ENCODE measurements around the gene TFPT. TPM values are rescaled to one million over a fixed set of nuclear protein-coding genes. Genes with fewer than 3 reads are reported as not detected.

Gene TFPT
- total RNA-seq, 4 donors from 2014 or later: 7.5 to 18.1 (median 17.5) TPM

DNA sequence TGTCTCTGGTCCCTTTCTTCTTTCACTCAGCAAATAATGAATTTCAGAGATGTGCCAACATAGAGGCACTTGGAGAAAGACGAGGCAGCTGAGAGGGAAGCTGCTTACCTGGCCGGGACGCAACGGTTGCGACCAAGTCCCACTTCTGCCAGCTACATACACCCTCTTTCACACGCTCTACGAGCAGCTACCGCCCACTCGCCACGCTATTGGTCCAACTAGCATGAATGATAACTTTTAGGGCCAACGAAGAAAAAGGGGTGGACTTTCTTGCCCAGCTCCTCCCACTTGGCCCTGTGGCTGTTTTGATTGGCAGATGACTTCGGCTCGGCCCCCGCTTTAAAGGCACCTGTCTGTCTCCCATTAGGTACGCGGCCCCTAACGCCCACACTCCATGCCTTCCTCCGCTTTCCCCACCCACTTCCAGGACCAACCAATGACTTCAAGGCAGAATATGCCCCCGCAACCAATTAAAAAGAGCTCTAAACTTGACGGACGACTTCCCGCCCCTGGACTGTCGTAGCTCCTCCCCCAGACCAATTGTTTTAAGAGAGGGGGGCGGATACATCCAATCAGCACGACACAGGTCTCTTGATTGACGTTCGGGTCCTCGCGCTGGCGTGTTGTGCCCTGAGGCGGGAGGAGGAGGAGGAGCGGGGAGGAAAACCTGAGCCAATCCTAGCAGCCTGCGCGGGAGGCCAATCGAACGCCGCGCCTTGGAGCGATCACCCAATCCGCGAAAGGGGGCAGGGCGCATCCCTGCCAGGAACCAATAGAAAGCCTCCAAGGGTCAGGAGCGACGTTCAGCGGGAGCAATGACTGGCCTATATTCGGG, 21.6 kb upstream of the TFPT start:
- TF ChIP-seq, protein P1, sequence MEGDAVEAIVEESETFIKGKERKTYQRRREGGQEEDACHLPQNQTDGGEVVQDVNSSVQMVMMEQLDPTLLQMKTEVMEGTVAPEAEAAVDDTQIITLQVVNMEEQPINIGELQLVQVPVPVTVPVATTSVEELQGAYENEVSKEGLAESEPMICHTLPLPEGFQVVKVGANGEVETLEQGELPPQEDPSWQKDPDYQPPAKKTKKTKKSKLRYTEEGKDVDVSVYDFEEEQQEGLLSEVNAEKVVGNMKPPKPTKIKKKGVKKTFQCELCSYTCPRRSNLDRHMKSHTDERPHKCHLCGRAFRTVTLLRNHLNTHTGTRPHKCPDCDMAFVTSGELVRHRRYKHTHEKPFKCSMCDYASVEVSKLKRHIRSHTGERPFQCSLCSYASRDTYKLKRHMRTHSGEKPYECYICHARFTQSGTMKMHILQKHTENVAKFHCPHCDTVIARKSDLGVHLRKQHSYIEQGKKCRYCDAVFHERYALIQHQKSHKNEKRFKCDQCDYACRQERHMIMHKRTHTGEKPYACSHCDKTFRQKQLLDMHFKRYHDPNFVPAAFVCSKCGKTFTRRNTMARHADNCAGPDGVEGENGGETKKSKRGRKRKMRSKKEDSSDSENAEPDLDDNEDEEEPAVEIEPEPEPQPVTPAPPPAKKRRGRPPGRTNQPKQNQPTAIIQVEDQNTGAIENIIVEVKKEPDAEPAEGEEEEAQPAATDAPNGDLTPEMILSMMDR (IDR thresholded peaks at IDR 0.05 in 4 of 5, conservative IDR thresholded peaks at IDR 0.05 in 1 of 5): no peak
- TF ChIP-seq POLR2A (IDR thresholded peaks at IDR 0.05): peak in 1 of 2 donors; percentile 41
- Histone ChIP-seq H3K9me3 (no peaks in the 10 kb centered on the region), H3K27ac (peak overlapping the region; percentile 97 to 100 (median 98)), H3K4me1 (peaks cover 29 to 44% of the 10 kb centered on the region in 2 donors), H3K4me3 (peak overlapping the region; percentile 86 to 99 (median 92)), H3K36me3 (peaks cover 0 to 4% of the 10 kb centered on the region in 2 donors), H3K27me3 (no peaks in the 10 kb centered on the region)
- in situ Hi-C loops (cut with MboI; ENCODE audit: low sequenced_read_pairs in 4 of 4): no loop called here
- ATAC-seq (peak; percentile 90 to 94), DNase-seq (peak; percentile 100)
- intact Hi-C loops (cut with DNase I; ENCODE audit: low total_unique reads): loop anchor here (1.0 kb wide), 3 partner anchors 22 to 63 kb away; partner anchors contain the start of genes LENG1, MBOAT7 and RPS9

DNA sequence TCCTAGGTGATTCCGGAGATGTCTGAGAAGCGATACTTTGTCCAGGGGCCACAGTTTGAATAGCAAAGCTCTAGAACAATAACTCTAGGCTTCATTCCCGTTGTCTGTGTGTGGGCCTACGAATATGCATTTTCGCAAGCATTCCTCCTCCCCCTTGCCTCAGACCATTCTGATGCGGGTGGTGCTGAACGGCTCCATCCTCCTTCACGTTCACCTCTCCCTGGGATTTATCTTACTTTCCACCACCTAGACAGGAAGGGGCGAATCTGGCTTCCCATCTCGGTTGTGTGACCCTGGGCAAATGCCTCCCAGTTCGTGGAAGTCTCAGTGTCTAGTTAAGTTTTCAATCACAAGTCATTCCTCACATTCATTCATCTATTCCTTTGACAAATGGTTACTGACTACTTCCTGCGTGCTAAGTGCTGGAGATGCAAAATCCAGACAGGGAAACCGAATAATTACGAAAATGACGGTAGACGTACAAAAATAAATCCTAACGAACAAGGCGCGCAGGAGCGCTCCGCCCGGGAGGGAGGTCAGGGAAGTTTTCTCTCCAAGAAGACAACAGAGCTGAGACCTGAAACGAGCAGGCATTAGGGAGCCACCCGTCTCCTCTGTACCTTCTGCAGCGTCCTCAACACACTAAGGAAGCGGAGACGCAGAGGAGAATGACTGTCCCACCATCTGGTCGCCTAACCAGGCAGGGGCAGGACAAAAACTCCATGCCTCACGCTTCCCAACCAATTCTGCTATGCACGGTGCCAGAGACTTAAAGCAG, 20.8 kb upstream of the TFPT start:
- Histone ChIP-seq H3K4me1 (peaks cover 29 to 44% of the 10 kb centered on the region in 2 donors), H3K27ac (peak overlapping the region; percentile 70 to 82 (median 72)), H3K36me3 (peaks cover 0 to 9% of the 10 kb centered on the region in 2 donors), H3K4me3 (peak overlapping the region; percentile 46 to 58 (median 54)), H3K27me3 (no peaks in the 10 kb centered on the region), H3K9me3 (no peaks in the 10 kb centered on the region)
- peak; percentile 1 to 3 for ATAC-seq
- TF ChIP-seq, protein P1 (IDR thresholded peaks at IDR 0.05 in 4 of 5, conservative IDR thresholded peaks at IDR 0.05 in 1 of 5): no peak
- TF ChIP-seq POLR2A (IDR thresholded peaks at IDR 0.05): no peak
- DNase-seq: no peak
- intact Hi-C loops (cut with DNase I; ENCODE audit: low total_unique reads): no loop called here
- in situ Hi-C loops (cut with MboI; ENCODE audit: low sequenced_read_pairs in 4 of 4): no loop called here

- no peak overlapping the region for H3K4me3 ChIP-seq
- H3K4me1 ChIP-seq: peaks cover 16 to 22% of the 10 kb centered on the region in 2 donors
- no peaks in the 10 kb centered on the region for H3K9me3 ChIP-seq
- peaks cover 0 to 23% of the 10 kb centered on the region in 2 donors for H3K36me3 ChIP-seq
- no peaks in the 10 kb centered on the region for H3K27me3 ChIP-seq
- in situ Hi-C loops (cut with MboI; ENCODE audit: low sequenced_read_pairs in 4 of 4) (no loop called here), intact Hi-C loops (cut with DNase I; ENCODE audit: low total_unique reads) (no loop called here)
- TF ChIP-seq, protein P1 (IDR thresholded peaks at IDR 0.05 in 4 of 5, conservative IDR thresholded peaks at IDR 0.05 in 1 of 5): no peak
- TF ChIP-seq POLR2A (IDR thresholded peaks at IDR 0.05): no peak
- H3K27ac ChIP-seq: no peak overlapping the region
- ATAC-seq (no peak), DNase-seq (no peak)
These were observed 18.6 kb upstream of the TFPT start for GRCh38 chr19:54133957-54134590.

GRCh38 chr19:54133312-54133956, 18.0 kb upstream of the TFPT start:
- no peak for ATAC-seq
- in situ Hi-C loops (cut with MboI; ENCODE audit: low sequenced_read_pairs in 4 of 4): no loop called here
- H3K36me3 ChIP-seq: peaks cover 0 to 30% of the 10 kb centered on the region in 2 donors
- no peaks in the 10 kb centered on the region for H3K9me3 ChIP-seq
- TF ChIP-seq POLR2A (IDR thresholded peaks at IDR 0.05): no peak
- H3K4me1 ChIP-seq: peaks cover 10 to 16% of the 10 kb centered on the region in 2 donors
- H3K27me3 ChIP-seq: no peaks in the 10 kb centered on the region
- DNase-seq: no peak
- H3K4me3 ChIP-seq: no peak overlapping the region
- H3K27ac ChIP-seq: no peak overlapping the region
- intact Hi-C loops (cut with DNase I; ENCODE audit: low total_unique reads): no loop called here

Measured in gastrocnemius medialis (tissue), 4 donors.